Activated naive CD8-positive, alpha-beta T cell treated with anti-CD3 and anti-CD28 coated beads for 36 hours (primary cell): Measurements from ENCODE around the gene GPR35. TPM values are rescaled to one million over a fixed set of nuclear protein-coding genes. Genes with fewer than 3 reads are reported as not detected.

Source experiments
- DNase-seq: peaks from one replicate; pipeline ENCODE4 v3.0.0; 2021
- H3K27ac Mint-ChIP-seq: one replicate; pipeline ENCODE4 v1.8.0; 2022; ENCODE audit warnings: mild to moderate bottlenecking, moderate library complexity, mixed read lengths
- H3K27me3 Mint-ChIP-seq: one replicate; pipeline ENCODE4 v1.8.0; 2022; ENCODE audit warnings: mild to moderate bottlenecking, mixed read lengths
- H3K36me3 Mint-ChIP-seq: one replicate; pipeline ENCODE4 v1.8.0; 2021; ENCODE audit warnings: mild to moderate bottlenecking, mixed read lengths
- H3K4me1 Mint-ChIP-seq: one replicate; pipeline ENCODE4 v1.8.0; 2021; ENCODE audit warnings: mixed read lengths
- H3K4me3 Mint-ChIP-seq: one replicate; pipeline ENCODE4 v1.8.0; 2022; ENCODE audit warnings: mild to moderate bottlenecking, moderate library complexity, mixed read lengths
- H3K9me3 Mint-ChIP-seq: one replicate; pipeline ENCODE4 v1.8.0; 2022; ENCODE audit warnings: mixed read lengths
- total RNA-seq, 2 experiments: library from RNA; stranded (reverse); gene quantifications; one replicate each; pipeline ENCODE4 v1.2.3, GENCODE V29; 2021

GPR35 gene
- total RNA-seq, 2 experiments from 2014 or later, result 7.6 to 7.8 TPM

DNA sequence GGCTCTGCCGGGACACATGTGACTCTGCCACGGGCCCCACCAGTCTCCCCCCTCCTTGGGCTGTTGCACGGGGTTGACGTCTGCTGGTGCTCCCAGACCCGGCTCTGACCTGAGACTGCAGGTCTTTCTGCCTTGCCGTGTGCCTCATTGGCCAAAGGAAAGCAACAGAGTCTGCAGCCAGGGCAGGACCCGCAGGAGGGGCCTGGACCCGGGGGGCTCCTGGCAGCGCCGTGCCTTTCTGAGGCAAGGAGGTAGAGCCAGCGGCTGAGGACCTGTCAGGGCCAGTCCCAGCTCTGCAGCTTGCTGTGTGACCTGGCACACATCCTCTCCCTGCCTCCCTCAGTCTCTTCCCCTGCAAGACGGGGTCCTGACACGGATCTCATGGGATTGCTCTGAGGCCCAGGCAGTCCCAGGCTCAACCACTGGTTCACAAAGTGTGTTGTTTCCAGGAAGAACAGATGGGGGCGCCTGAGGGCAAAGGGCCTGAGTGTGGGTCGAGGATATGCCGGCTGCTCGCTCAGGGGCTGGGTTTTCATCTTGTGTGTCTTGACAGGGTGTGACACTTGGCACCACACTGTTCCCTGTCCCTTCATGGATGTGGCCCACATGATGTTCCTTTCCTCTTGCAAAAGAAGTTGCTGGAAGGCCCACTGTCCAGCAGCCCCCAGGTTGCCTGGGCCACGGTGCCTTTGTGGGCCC, 29.8 kb upstream of the GPR35 start:
- no peak overlapping the region for H3K4me3 Mint-ChIP-seq
- H3K36me3 Mint-ChIP-seq, result no peaks in the 10 kb centered on the region
- no peaks in the 10 kb centered on the region for H3K4me1 Mint-ChIP-seq
- no peaks in the 10 kb centered on the region for H3K9me3 Mint-ChIP-seq
- peak; percentile 52 for DNase-seq
- no peak overlapping the region for H3K27ac Mint-ChIP-seq
- no peaks in the 10 kb centered on the region for H3K27me3 Mint-ChIP-seq

- Mint-ChIP-seq H3K27ac (no peak overlapping the region), H3K27me3 (no peaks in the 10 kb centered on the region), H3K4me1 (no peaks in the 10 kb centered on the region), H3K9me3 (no peaks in the 10 kb centered on the region), H3K4me3 (no peak overlapping the region), H3K36me3 (no peaks in the 10 kb centered on the region)
- DNase-seq, result no peak
Observed at GRCh38 chr2:240596080-240596460, 29.2 kb upstream of the GPR35 start.

- Mint-ChIP-seq H3K27ac (no peak overlapping the region), H3K4me1 (no peaks in the 10 kb centered on the region), H3K4me3 (no peak overlapping the region), H3K9me3 (no peaks in the 10 kb centered on the region), H3K36me3 (no peaks in the 10 kb centered on the region), H3K27me3 (no peaks in the 10 kb centered on the region)
- DNase-seq, result no peak
Observed at GRCh38 chr2:240596491-240596931, 28.8 kb upstream of the GPR35 start.

GRCh38 chr2:240597054-240597418, 28.2 kb upstream of the GPR35 start:
- no peak for DNase-seq
- no peak overlapping the region for H3K27ac Mint-ChIP-seq
- no peaks in the 10 kb centered on the region for H3K9me3 Mint-ChIP-seq
- no peaks in the 10 kb centered on the region for H3K4me1 Mint-ChIP-seq
- no peaks in the 10 kb centered on the region for H3K27me3 Mint-ChIP-seq
- H3K4me3 Mint-ChIP-seq, result no peak overlapping the region
- no peaks in the 10 kb centered on the region for H3K36me3 Mint-ChIP-seq

- H3K27ac Mint-ChIP-seq, result no peak overlapping the region
- DNase-seq, result no peak
- H3K9me3 Mint-ChIP-seq, result no peaks in the 10 kb centered on the region
- H3K4me3 Mint-ChIP-seq, result no peak overlapping the region
- no peaks in the 10 kb centered on the region for H3K4me1 Mint-ChIP-seq
- no peaks in the 10 kb centered on the region for H3K36me3 Mint-ChIP-seq
- H3K27me3 Mint-ChIP-seq, result no peaks in the 10 kb centered on the region
Observed at GRCh38 chr2:240597419-240598181, 27.7 kb upstream of the GPR35 start.

DNA sequence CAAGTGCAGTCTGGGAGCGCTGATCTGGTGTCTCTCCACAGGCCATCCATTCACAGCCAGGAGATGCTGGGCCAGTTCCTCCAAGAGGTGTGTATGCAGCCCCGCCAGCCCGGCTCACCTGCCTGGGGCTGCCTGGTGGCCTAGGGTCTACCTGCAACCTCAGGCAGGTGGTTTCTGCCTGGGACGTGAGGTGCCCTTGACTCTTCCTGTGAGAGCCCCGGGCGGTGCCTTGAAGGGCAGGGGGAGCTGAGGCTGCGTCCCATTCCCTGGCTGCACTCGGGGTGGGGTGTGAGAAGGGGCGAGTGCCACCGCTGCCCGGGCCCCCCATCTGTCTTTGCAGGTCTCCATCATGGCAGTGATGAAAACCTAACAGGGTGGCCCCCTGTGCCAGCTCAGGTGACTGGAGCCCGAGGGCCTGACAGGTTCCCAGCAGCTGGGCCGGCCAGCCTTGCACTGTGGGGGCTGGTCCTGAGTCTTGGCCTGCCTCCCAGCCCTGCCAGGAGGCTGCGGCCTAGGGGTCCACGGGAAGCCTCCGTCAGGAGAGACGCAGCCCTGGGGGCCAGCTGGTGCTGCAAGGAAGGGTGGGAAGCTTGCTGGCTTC, 26.9 kb upstream of the GPR35 start:
- Mint-ChIP-seq H3K27ac (no peak overlapping the region), H3K27me3 (no peaks in the 10 kb centered on the region), H3K36me3 (no peaks in the 10 kb centered on the region), H3K4me1 (no peaks in the 10 kb centered on the region), H3K4me3 (no peak overlapping the region), H3K9me3 (no peaks in the 10 kb centered on the region)
- no peak for DNase-seq

DNA sequence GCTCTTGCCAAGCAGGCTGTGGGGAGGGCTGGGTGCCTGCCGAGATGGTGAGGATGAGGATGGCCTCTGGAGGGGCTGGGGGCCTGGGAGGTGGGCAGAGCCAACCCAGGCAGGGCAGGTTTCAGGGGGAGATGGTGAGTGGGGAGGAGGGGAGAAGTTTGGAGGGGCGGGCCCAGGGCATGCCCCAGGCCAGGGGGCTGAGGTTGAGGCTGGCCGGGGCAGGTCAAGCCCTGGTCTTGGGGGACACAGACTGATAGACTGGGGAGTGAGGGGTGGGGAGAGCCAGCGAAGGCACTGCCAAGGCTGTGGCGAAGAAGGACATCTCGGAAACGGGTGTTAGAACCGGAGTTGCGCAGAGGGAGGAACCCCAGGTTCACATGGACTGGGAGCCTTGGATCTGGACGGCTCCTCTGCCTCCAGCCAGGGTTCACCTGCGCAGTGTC, 26.1 kb upstream of the GPR35 start:
- Mint-ChIP-seq H3K27me3 (no peaks in the 10 kb centered on the region), H3K4me1 (no peaks in the 10 kb centered on the region), H3K4me3 (no peak overlapping the region), H3K27ac (no peak overlapping the region), H3K36me3 (no peaks in the 10 kb centered on the region), H3K9me3 (no peaks in the 10 kb centered on the region)
- DNase-seq, result no peak

DNA sequence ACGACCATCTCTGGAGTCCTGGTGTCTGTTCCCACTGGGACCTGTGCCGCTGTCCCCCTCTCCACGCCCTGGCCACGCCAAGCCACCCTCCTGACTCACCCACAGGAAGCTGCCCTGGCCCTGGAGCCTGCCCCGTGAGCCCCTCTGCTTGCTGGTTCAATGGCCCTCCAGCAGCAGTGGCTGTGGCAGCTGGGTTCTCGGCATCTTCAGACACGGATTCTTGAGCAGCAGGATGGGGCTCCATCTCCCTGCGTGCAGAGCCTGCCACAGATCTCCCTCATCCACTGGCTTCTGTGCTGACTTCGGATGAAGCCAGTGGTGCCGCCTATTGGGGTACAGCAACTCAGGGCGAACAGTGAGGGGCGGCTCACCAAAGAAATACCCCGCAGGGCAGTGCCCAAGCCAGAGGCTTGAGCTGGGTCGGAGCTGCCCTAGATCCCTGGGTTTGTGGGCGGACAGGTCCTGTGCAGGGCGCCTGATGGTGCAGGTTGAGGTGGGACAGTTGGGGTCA, 24.8 kb upstream of the GPR35 start:
- DNase-seq, result no peak
- H3K27me3 Mint-ChIP-seq, result no peaks in the 10 kb centered on the region
- no peaks in the 10 kb centered on the region for H3K36me3 Mint-ChIP-seq
- no peaks in the 10 kb centered on the region for H3K9me3 Mint-ChIP-seq
- H3K27ac Mint-ChIP-seq, result no peak overlapping the region
- no peaks in the 10 kb centered on the region for H3K4me1 Mint-ChIP-seq
- H3K4me3 Mint-ChIP-seq, result no peak overlapping the region

DNA sequence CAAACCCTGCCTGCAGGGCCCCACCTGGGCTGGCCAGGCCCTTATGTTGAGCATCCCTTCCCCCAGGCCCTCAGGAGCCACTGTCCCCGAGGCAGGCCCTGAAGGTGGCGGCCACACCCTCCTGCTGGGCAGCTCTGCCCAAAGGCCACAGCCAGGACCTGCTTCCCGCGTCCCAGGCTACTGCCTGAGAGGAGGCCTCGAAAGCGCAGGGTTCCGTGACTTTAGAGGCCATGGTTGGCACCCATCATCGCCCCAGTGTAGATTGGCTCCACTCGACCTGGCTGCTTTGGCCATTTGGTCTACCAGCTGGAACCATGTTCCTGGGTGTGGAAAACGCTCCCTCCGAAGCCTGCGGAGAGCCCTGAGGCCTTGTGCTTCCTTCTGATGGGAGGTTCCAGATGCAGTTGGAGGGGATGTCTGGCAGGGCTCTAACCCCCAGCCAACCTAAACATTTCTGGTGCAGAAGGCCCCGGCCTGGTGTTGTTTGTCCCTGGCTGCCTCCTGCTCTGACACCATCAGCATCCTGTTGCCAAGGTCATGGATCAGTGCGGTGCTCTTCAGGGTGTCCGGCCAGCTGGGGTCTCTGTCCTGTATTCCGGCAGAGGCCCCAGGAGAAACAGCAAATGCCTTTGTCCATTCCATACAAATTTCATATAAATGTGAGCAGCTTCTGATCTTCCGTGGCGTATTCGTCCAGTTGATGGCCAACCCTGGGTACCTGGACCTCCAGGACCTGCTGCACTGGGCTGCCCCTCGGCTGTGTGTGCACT, 24.0 kb upstream of the GPR35 start:
- DNase-seq, result no peak
- Mint-ChIP-seq H3K36me3 (no peaks in the 10 kb centered on the region), H3K27me3 (no peaks in the 10 kb centered on the region), H3K4me3 (no peak overlapping the region), H3K27ac (no peak overlapping the region), H3K9me3 (no peaks in the 10 kb centered on the region), H3K4me1 (no peaks in the 10 kb centered on the region)

GRCh38 chr2:240601831-240602160, 23.5 kb upstream of the GPR35 start:
- Mint-ChIP-seq H3K36me3 (no peaks in the 10 kb centered on the region), H3K27ac (no peak overlapping the region)

GRCh38 chr2:240602266-240603050, 22.8 kb upstream of the GPR35 start:
- no peaks in the 10 kb centered on the region for H3K4me1 Mint-ChIP-seq
- no peak for DNase-seq
- no peak overlapping the region for H3K4me3 Mint-ChIP-seq
- H3K9me3 Mint-ChIP-seq, result no peaks in the 10 kb centered on the region
- H3K27me3 Mint-ChIP-seq, result no peaks in the 10 kb centered on the region
- no peak overlapping the region for H3K27ac Mint-ChIP-seq
- no peaks in the 10 kb centered on the region for H3K36me3 Mint-ChIP-seq

More at GRCh38 chr2:240601831-240602160, 23.5 kb upstream of the GPR35 start:
- no peaks in the 10 kb centered on the region for H3K4me1 Mint-ChIP-seq
- no peaks in the 10 kb centered on the region for H3K27me3 Mint-ChIP-seq
- no peak for DNase-seq
- H3K9me3 Mint-ChIP-seq, result no peaks in the 10 kb centered on the region
- no peak overlapping the region for H3K4me3 Mint-ChIP-seq

- H3K36me3 Mint-ChIP-seq, result no peaks in the 10 kb centered on the region
- H3K4me1 Mint-ChIP-seq, result no peaks in the 10 kb centered on the region
- H3K27ac Mint-ChIP-seq, result no peak overlapping the region
- H3K9me3 Mint-ChIP-seq, result no peaks in the 10 kb centered on the region
- no peaks in the 10 kb centered on the region for H3K27me3 Mint-ChIP-seq
- H3K4me3 Mint-ChIP-seq, result no peak overlapping the region
- DNase-seq, result no peak
Observed at GRCh38 chr2:240603081-240603835, 22.0 kb upstream of the GPR35 start.

DNA sequence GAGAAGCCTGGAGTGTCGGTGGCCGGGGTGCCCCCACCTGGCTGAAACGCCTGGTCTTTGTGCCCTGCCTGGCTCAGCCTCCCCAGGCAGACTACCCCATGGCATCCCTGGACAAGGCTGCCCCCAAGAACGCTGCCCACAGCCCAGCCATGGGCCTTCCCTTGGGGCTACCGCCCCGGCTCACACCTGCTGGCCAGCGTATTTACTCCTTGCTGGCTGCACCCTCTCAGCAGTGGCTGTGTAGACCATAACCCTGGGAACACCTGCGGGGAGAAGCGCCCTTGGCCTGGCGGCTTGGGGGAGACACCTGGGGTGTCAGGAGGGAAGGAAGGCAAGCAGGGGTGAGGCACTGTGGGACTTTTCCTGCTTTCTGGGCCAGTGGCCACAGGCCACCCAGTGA, 21.4 kb upstream of the GPR35 start:
- Mint-ChIP-seq H3K36me3 (no peaks in the 10 kb centered on the region), H3K9me3 (no peaks in the 10 kb centered on the region), H3K4me3 (no peak overlapping the region), H3K27me3 (no peaks in the 10 kb centered on the region), H3K27ac (no peak overlapping the region), H3K4me1 (peaks cover under 1% of the 10 kb centered on the region)
- DNase-seq, result no peak
